Fibroblast of villous mesenchyme (primary cell): ENCODE data around the gene TPM2. TPM values are rescaled to one million over a fixed set of nuclear protein-coding genes. Genes with fewer than 3 reads are reported as not detected.
A peak's percentile ranks its signal among the peaks of the same experiment; 100 is the strongest.
"Not testable (repeated sequence)": the region's sequence is repeated elsewhere in the genome, so short reads cannot be mapped to it uniquely, and the experiment has no call there.

ENCODE experiments used
- DNase-seq: peaks from one replicate; pipeline ENCODE4 v3.0.0-alpha.2; 2010; ENCODE audit warnings: low read depth
- H3K4me3 ChIP-seq: 2 replicates; pipeline ENCODE4 v1.5.1; 2011; ENCODE audit warnings: low read depth, mild to moderate bottlenecking, low read length
- total RNA-seq: library from RNA; depleted of rRNA; stranded (reverse); fragments of >200 nt; gene quantifications from 2 replicates; pipeline ENCODE4 v1.2.3, GENCODE V29; 2012
- TF ChIP-seq, protein P1 (sequence below): IDR thresholded peaks from 2 replicates; pipeline ENCODE4 v1.5.1; 2012; ENCODE audit warnings: low read depth, mild to moderate bottlenecking, low read length; ENCODE audit not compliant: insufficient read depth

The TPM2 gene
- total RNA-seq, 1 donor = 1,893 TPM

DNA sequence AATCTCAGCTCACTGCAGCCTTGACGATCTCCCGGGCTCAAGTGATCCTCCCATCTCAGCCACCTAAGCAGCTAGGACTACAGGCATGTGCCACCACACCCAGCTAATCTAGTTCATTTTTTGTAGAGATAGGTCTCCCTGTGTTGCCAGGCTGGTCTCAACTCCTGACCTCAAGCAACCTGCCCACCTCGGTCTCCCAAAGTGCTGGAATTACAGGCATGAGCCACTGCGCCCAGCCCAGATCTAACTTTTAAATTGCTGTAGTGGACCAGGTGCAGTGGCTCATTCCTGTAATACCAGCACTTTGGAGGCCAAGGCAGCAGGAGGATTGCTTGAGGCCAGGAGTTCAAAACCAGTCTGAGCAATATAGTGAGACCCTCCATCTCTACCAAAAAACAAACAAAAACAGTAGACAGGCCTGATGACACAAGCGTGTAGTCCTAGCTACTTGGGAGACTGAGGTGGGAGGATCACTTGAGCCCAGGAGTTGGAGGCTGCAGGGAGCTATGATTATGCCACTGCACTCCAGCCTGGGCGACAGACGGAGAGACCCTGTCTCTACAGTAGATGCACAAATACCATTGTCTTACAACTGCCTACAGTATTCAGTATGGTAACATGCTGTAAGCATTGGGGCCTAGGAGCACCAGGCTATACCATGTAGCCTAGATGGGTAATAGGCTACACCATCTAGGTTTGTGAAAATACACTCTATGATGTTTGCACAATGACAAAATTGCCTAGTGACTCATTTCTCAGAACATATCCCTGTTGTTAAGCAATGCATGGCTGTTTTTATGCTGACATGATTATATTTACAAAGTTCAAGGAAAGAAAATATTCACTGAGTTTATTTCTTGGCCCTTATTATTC is 37.5 kb downstream of the TPM2 start:
- DNase-seq = peak; percentile 77
- H3K4me3 ChIP-seq = no peak overlapping the region
- TF ChIP-seq, protein P1, sequence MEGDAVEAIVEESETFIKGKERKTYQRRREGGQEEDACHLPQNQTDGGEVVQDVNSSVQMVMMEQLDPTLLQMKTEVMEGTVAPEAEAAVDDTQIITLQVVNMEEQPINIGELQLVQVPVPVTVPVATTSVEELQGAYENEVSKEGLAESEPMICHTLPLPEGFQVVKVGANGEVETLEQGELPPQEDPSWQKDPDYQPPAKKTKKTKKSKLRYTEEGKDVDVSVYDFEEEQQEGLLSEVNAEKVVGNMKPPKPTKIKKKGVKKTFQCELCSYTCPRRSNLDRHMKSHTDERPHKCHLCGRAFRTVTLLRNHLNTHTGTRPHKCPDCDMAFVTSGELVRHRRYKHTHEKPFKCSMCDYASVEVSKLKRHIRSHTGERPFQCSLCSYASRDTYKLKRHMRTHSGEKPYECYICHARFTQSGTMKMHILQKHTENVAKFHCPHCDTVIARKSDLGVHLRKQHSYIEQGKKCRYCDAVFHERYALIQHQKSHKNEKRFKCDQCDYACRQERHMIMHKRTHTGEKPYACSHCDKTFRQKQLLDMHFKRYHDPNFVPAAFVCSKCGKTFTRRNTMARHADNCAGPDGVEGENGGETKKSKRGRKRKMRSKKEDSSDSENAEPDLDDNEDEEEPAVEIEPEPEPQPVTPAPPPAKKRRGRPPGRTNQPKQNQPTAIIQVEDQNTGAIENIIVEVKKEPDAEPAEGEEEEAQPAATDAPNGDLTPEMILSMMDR = no peak

DNA sequence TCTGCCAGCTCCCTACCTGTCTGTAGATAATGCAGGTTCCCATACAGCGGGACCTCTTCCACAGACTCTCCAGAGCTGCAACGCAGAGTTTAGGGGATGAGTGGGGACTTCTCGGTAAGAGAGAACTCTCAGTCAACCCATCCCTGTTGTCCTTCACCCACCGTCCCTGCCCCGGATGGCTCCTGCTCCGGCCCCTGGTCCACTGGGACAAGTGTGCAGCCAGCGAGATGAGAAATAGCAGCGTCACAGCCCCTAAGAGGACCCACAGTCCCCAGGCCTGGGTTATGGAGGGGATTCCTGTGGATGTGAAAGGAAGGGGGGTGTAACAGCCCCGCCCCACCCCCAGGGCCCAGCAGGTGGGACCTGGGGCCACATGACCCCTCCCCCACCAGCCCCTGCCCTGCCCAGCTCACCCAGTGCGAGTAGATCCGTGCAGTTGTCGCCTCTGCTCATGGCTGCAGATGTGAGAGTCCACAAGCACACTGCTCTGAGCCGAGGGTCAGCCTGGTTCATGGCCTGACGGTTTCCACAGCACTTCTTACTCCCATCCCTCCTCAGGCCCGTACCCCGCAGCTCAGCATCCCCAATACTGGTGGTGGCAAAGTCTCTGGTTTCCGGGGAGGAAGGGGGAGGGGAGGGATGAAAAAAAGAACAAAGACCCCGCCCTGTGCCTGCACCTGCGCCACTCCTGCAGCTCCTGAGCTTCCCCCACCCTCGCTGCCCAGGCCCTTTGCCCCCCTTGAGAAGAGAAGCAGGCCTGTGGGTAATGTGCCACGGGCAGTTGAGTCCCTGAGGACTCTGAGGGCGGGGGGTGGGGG is 39.2 kb downstream of the TPM2 start, which contains the start of gene SIT1:
TSS of gene SIT1 (minus strand) at position 591 of the 818 bp plus-strand sequence. CDS start at position 513, 78 bp downstream.
- TF ChIP-seq, protein P1 = no peak
- DNase-seq = no peak
- H3K4me3 ChIP-seq = no peak within 1 kb of the TSS

DNA sequence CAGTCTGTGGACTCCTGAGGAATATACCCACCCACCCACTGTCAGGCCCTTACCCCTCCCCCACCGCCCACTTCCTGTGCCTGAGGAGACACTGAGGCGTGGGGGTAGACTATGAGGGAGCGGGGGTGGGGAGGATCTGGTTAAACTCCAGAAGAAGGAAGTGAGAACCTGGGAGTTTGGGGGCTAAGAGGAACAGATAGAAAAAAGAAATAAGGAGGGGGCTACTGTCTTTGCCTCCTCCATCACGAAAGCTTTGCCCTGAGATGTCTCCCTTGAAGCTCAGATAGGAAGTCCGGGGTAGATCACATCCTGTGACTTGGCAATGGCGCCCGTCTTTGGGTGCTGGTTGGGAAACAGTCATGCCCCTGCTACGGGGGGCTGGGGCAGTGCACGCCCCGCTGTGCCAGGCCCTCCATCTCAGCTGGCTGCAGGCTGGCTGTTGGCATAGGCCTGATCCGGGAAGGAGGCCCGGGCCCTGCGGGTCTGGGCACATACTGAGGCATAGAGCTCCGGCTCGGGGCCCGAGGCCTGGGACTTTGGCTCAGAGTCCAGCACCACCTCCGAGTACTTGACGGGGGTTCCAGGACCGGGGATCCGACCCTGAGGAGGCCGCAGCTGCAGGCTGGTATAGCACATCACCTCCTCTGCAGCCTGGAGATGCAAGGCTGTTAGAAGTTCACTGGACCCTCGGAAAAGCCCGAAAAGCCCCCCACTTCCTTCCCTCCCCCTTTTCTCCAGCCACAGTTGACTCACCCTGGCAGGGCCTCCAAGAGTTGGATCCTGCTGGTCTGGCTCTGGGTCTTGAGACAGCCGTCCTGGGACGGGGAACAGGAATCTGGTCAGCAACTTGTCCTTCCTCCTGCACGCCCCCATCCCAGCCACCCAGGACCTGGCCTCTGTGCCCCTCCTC is 40.0 kb downstream of the TPM2 start:
- no peak for DNase-seq
- TF ChIP-seq, protein P1 = no peak
- H3K4me3 ChIP-seq = no peak overlapping the region

DNA sequence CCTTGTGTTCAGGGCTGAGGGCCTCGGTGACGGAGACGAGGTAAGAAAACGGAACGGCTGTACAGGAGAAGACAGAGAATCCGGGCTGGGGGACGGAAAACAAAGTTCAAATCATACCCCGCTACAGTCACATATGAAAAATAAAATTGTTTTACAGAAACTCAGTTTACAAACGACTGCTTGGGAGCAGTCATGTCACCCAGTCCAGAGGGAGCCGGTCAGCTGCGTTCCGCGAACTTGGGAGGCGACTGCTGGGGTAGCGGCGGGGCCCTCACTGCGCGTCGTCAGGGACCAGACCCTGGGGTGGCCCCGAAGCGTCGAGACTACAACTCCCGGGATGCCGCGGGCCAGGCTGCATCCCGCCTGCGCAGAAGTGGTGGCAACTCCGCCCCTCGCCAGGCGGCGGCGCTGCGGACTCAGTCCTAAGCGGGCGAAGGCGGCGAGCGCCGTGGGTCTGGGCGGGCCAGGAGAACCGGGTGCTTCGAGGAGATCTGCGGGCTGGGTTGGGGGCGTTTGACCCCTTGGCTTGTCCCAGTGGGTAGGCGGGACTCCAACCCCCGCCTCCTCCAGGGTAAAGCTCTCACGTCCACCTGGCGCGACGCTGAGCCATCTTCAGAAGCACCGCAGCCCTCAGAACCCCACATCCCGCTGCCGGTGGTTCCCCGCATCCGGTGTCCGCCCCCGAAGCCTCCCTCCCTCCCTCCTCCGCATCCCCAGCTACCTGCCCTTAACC is 43.0 kb downstream of the TPM2 start:
- peak overlapping the region; percentile 67 for H3K4me3 ChIP-seq
- peak; percentile 88 for DNase-seq
- TF ChIP-seq, protein P1 = peak; percentile 90

DNA sequence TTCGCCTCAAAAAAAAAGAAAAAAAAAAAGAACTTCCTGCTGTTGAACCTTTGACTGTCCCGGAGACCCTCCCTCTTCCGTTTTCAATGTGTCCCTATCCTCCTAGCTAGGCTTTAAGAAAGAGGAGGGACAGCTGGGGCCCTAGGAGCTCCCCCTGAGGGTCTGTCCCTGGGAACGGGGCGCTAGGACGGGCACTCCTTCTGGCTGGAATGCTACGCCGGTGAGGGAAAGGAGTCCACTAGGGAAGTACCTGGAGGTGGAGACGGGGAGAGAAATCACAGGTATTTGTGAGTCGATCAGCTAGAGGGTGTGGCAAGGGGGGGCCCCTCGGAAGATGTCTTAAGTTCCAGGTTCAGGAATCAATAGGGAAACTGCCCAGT is 43.6 kb downstream of the TPM2 start:
- H3K4me3 ChIP-seq = peak overlapping the region; percentile 67
- TF ChIP-seq, protein P1 = no peak
- DNase-seq = peak; percentile 26

DNA sequence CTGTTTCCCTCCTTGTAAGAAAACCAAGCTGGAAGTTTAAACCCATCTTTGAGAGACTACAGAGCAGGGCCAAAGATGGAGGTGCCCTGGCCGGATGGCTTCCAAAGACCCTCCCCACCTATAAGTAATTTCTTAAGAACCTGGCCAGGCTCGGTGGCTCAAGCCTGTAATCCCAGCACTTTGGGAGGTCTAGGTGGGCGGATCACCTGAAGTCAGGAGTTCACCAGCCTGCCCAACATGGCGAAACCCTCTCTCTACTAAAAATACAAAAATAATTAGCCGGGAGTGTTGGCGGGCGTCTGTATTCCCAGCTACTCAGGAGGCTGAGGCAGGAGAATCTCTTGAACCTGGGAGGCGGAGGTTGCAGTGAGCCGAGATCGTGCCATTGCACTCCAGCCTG is 44.0 kb downstream of the TPM2 start:
- peak overlapping the region; percentile 67 for H3K4me3 ChIP-seq
- not testable (repeated sequence) for DNase-seq
